ENCODE measurements around the gene NR1H3.

DNA sequence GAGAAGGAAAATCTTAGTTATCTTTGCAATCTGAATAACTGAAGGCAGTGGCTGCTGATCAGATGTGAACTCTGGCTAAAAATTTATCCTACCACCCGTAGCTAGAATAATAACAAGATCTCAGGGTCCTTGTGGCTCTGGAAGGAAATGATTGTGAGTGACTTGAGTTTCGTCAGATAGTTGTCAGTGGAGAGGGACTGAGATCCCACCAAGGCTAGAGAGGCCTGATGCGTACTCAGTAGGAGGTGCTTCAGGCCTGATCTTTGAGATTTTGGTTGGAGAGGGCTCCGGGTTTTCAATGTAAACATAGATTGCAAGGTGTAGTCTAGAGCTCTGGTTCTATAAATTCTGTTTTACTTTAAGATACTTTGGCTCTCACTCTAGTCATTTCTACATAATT is 13.5 kb downstream of the NR1H3 start:
- TF ChIP-seq, protein P1, sequence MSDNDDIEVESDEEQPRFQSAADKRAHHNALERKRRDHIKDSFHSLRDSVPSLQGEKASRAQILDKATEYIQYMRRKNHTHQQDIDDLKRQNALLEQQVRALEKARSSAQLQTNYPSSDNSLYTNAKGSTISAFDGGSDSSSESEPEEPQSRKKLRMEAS (IDR thresholded peaks at IDR 0.05) = no peak
- TF ChIP-seq, protein P2, sequence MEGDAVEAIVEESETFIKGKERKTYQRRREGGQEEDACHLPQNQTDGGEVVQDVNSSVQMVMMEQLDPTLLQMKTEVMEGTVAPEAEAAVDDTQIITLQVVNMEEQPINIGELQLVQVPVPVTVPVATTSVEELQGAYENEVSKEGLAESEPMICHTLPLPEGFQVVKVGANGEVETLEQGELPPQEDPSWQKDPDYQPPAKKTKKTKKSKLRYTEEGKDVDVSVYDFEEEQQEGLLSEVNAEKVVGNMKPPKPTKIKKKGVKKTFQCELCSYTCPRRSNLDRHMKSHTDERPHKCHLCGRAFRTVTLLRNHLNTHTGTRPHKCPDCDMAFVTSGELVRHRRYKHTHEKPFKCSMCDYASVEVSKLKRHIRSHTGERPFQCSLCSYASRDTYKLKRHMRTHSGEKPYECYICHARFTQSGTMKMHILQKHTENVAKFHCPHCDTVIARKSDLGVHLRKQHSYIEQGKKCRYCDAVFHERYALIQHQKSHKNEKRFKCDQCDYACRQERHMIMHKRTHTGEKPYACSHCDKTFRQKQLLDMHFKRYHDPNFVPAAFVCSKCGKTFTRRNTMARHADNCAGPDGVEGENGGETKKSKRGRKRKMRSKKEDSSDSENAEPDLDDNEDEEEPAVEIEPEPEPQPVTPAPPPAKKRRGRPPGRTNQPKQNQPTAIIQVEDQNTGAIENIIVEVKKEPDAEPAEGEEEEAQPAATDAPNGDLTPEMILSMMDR (IDR thresholded peaks at IDR 0.05; ENCODE audit: low read depth, low read length, missing input control) = no peak
- no peak for TF ChIP-seq GABPA (IDR thresholded peaks at IDR 0.05 in 1 of 2, conservative IDR thresholded peaks at IDR 0.05 in 1 of 2)
- TF ChIP-seq EGR1 (IDR thresholded peaks at IDR 0.05; ENCODE audit: low read depth in 2 of 2) = no peak

Data from liver (tissue), 3 donors.